Adrenal gland (tissue), 12 donors: ENCODE results near the gene MAPK10. TPM values are rescaled to one million over a fixed set of nuclear protein-coding genes. Genes with fewer than 3 reads are reported as not detected.

Experiments
- DNase-seq, 7 donors: peaks; one replicate each; pipeline ENCODE4 v3.0.0-alpha.2; 2019 to 2020
- H3K27ac ChIP-seq, 5 donors: fragments of 200-600 bp; sonication (generic) in 4 of 5; 1 replicate in 3 of 5; 2 replicates in 2 of 5; pipeline versions ENCODE4 v1.5.1 to v1.8.0; 2016 to 2020; ENCODE audit warnings: mild to moderate bottlenecking in 1 of 5
- H3K27me3 ChIP-seq: fragments of 200-600 bp; 2 replicates; pipeline ENCODE4 v1.8.0; 2021
- H3K36me3 ChIP-seq, 2 donors: fragments of 200-600 bp; replicated peaks in 1 of 2; 1 replicate in 1 of 2; 2 replicates in 1 of 2; pipeline versions ENCODE4 v1.5.1 to v1.8.0; 2018 to 2022
- H3K4me1 ChIP-seq, 2 donors: fragments of 200-600 bp; replicated peaks in 1 of 2; 1 replicate in 1 of 2; 2 replicates in 1 of 2; pipeline versions ENCODE4 v1.5.1 to v1.8.0; 2018 to 2021
- H3K4me3 ChIP-seq, 4 donors: fragments of 200-600 bp; sonication (generic) in 3 of 4; one replicate each; pipeline ENCODE4 v1.5.1; 2016 to 2018
- H3K9me3 ChIP-seq, 3 donors: fragments of 200-600 bp; sonication (generic) in 1 of 3; replicated peaks in 1 of 3; 1 replicate in 2 of 3; 2 replicates in 1 of 3; pipeline versions ENCODE4 v1.5.1 to v1.8.0; 2016 to 2021
- POLR2A ChIP-seq, 2 donors: fragments of 450-650 bp; IDR thresholded peaks; one replicate each; pipeline ENCODE4 v1.6.1; 2017; ENCODE audit warnings: antibody characterized with exemption in 2 of 2, mild to moderate bottlenecking in 2 of 2, moderate library complexity in 1 of 2
- WGBS, 4 donors: extraction: QIAGEN DNeasy Blood & Tissue Kit in 2 of 4; methylation state at CpG; one replicate each; pipeline versions ENCODE4 v1.1.5 to v1.1.7; 2013 to 2017; 5-methylcytosine and 5-hydroxymethylcytosine counted together
- intact Hi-C, 2 donors: fragments of 100-400 bp; cut with DNase I; formaldehyde crosslinking; loops; one replicate each; pipeline versions ENCODE4 v1.14.1 to v1.15.0; 2022 to 2023
- polyA plus RNA-seq, 3 donors: library from polyadenylated mRNA; stranded (reverse); fragments of 200-250 nt in 2 of 3; fragments of 350-450 nt in 1 of 3; fragmentation: Illumina TruSeq in 1 of 3; extraction: RNeasy Lipid Tissue Mini Kit (QIAGEN cat#74804) in 1 of 3; gene quantifications; one replicate each; pipeline ENCODE4 v1.2.3, GENCODE V29; 2013 to 2014
- total RNA-seq, 9 donors: library from RNA; depleted of rRNA in 4 of 9; stranded (reverse); fragments of >200 nt in 4 of 9; fragments of 120-200 nt in 1 of 9; fragmentation: NEBNext Ultra II Directional in 1 of 9; extraction: Animal tissue kit (Norgen Biotek cat#: 25700) in 1 of 9; gene quantifications; one replicate each; pipeline versions ENCODE4 v1.1.0 to v1.2.4, GENCODE V29; 2013 to 2023
- TF ChIP-seq, protein P1 (sequence below), 6 experiments: fragments of 450-650 bp in 4 of 6; fragments of 200-600 bp in 2 of 6; sonication (generic) in 1 of 6; IDR thresholded peaks; 1 replicate in 5 of 6; 2 replicates in 1 of 6; pipeline versions ENCODE4 v1.5.1 to v1.8.0; 2016 to 2021; ENCODE audit warnings: antibody characterized with exemption in 6 of 6, mild to moderate bottlenecking in 2 of 6, moderate library complexity in 1 of 6
- donor health status: healthy with polysubstance abuse.
- donor health status: Bipolar disorder and iron deficiency.
- donor health status: DM: yes; HTN: yes; CAD: no.
- donor health status: DM: no; HTN: no; CAD: no.
- donor health status: DM: no; HTN: no; CAD: no.
- donor health status: DM: yes; HTN: yes; CAD: no.

Gene MAPK10
- total and polyA plus RNA-seq, 12 donors: 11.6 to 160 (median 42.1) TPM

DNA sequence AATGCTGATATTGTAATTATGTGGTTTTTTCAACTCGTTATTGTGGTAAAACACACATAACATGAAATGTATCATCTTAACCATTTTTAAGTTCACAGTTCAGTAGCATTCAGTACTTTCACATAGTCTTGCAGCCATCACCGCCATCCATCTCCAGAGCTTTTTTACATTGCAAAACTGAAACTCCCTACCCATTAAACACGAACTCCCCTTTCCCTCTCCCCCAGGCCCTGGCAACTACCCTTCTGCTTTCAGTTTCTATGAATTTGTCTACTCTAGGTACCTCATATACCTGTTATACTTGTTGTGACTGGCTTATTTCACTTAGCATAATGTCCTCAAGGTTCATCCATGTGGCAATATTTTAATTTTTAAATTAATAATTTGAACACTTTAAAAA, 380.6 kb downstream of the MAPK10 start:
- TF ChIP-seq POLR2A (IDR thresholded peaks at IDR 0.05): no peak
- TF ChIP-seq, protein P1, sequence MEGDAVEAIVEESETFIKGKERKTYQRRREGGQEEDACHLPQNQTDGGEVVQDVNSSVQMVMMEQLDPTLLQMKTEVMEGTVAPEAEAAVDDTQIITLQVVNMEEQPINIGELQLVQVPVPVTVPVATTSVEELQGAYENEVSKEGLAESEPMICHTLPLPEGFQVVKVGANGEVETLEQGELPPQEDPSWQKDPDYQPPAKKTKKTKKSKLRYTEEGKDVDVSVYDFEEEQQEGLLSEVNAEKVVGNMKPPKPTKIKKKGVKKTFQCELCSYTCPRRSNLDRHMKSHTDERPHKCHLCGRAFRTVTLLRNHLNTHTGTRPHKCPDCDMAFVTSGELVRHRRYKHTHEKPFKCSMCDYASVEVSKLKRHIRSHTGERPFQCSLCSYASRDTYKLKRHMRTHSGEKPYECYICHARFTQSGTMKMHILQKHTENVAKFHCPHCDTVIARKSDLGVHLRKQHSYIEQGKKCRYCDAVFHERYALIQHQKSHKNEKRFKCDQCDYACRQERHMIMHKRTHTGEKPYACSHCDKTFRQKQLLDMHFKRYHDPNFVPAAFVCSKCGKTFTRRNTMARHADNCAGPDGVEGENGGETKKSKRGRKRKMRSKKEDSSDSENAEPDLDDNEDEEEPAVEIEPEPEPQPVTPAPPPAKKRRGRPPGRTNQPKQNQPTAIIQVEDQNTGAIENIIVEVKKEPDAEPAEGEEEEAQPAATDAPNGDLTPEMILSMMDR (IDR thresholded peaks at IDR 0.05): no peak
- Histone ChIP-seq H3K36me3 (no peaks in the 10 kb centered on the region), H3K4me1 (no peaks in the 10 kb centered on the region), H3K27me3 (no peaks in the 10 kb centered on the region), H3K9me3 (no peaks in the 10 kb centered on the region), H3K4me3 (no peak overlapping the region), H3K27ac (no peak overlapping the region)
- no peak for DNase-seq
- WGBS, 4 donors: 66 to 83% (median 73%) methylated on average over 3 of the region's 3 CpGs
- intact Hi-C loops: no loop called here

DNA sequence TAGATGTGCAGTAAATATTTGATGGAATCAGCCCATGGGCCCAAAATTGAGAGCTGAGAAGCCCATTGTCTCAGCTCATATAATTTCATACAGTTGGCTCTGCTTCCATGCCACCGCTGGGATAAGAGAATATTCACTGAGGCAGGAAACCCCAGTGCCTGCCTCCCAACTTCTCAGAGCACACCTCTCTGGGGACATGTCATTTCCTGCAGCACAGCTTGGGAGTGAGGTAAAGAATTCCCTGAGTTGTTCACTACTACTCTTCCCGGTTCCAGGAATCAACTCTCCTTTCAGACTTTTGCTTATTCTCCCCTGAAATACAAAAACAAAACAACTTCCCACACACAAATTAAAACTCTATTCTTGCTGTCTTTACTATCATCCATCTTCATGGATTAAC, 389.3 kb downstream of the MAPK10 start:
- Histone ChIP-seq H3K4me3 (no peak overlapping the region), H3K4me1 (no peaks in the 10 kb centered on the region), H3K27ac (no peak overlapping the region), H3K36me3 (no peaks in the 10 kb centered on the region), H3K27me3 (no peaks in the 10 kb centered on the region), H3K9me3 (no peaks in the 10 kb centered on the region)
- no peak for TF ChIP-seq POLR2A (IDR thresholded peaks at IDR 0.05)
- TF ChIP-seq, protein P1 (IDR thresholded peaks at IDR 0.05): no peak
- no peak for DNase-seq
- 61 to 83% (median 78%) methylated on average over 2 of the region's 2 CpGs for WGBS, 4 donors
- intact Hi-C loops: no loop called here

DNA sequence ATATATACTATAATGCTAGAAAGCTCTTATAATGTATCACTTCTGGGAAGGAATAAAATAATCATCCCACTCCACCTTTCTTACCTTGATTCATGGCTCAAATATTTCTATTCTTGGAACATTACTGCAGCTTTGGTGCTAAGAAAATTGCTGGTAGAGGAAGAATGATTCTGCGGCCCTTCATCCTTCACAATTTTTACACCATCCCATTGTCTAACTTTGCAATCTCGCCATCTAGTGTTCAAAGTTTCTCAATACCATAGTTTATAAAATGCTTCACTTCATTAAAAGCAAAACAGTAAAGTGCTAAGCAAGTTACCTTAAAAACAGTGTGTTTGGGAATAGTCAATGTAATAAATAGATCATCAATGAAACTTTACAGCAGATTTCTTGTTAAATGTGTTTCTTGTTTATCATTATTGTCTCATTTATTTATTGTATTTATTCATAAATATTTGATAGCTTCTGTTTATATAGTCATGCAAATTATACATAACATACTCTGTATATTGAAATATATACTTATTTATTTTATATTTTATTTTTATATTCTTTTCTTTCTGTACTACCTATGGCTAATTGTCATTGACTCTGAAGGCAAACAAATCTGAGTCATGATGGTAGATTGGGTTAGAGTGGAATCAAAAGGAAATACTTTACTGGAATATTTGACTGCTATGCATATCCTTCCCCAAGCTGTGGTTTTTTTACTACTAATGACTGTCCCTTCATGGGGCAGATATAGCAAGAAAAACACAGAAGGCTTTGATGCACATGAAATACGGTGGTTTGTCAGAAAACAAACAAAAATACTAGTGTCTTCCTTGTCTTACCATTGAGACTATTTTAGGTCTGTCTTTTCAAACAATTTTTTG, 390.7 kb downstream of the MAPK10 start:
- intact Hi-C loops: no loop called here
- Histone ChIP-seq H3K27me3 (no peaks in the 10 kb centered on the region), H3K36me3 (no peaks in the 10 kb centered on the region), H3K4me1 (no peaks in the 10 kb centered on the region), H3K27ac (no peak overlapping the region), H3K9me3 (no peaks in the 10 kb centered on the region), H3K4me3 (no peak overlapping the region)
- no peak for DNase-seq
- TF ChIP-seq, protein P1 (IDR thresholded peaks at IDR 0.05): peak; percentile 45 to 58 (median 50)
- TF ChIP-seq POLR2A (IDR thresholded peaks at IDR 0.05): no peak
- 29 to 36% (median 33%) methylated on average over 3 of the region's 3 CpGs for WGBS, 4 donors

DNA sequence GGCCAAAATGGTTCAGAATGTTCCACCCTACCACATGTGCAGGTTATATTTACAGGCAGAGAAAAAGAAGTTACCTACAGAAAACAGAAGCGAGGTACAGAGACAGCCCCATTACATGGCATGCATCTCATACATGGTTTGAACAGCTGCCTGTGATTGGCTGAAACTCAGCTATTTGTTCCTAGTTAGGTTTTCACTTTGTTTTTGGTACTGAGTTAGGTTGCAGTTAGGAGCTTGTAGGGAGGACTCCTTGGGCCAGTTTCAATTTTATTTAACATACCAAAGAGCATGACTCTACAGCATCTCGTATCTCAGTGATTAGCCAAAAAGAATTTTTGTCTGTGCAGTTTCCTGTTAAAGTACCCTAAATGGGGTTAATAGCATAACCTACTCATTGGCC, 392.0 kb downstream of the MAPK10 start:
- Histone ChIP-seq H3K9me3 (no peaks in the 10 kb centered on the region), H3K4me3 (no peak overlapping the region), H3K27me3 (no peaks in the 10 kb centered on the region), H3K27ac (no peak overlapping the region), H3K4me1 (no peaks in the 10 kb centered on the region), H3K36me3 (no peaks in the 10 kb centered on the region)
- WGBS, 4 donors: 66 to 87% (median 82%) methylated on average over 2 of the region's 2 CpGs
- TF ChIP-seq, protein P1 (IDR thresholded peaks at IDR 0.05): no peak
- TF ChIP-seq POLR2A (IDR thresholded peaks at IDR 0.05): no peak
- intact Hi-C loops: no loop called here
- no peak for DNase-seq
